Neuronal stem cell (in vitro differentiated cells): ENCODE measurements around the gene SAYSD1.

Experiments used
- DNase-seq: peaks from one replicate; pipeline ENCODE4 v3.0.0-alpha.2; 2013; ENCODE audit warnings: low spot score
- H2AFZ ChIP-seq: one replicate; pipeline ENCODE4 v1.6.1; 2013; ENCODE audit warnings: mild to moderate bottlenecking, low read length, inconsistent platforms
- H2AK5ac ChIP-seq: 2 replicates; pipeline ENCODE4 v1.6.1; 2013; ENCODE audit warnings: low read depth, mild to moderate bottlenecking, inconsistent platforms, low read length, moderate library complexity, mixed read lengths
- H2BK120ac ChIP-seq: 2 replicates; pipeline ENCODE4 v1.6.1; 2013; ENCODE audit warnings: low read depth, mild to moderate bottlenecking, inconsistent platforms, low read length, moderate library complexity, mixed read lengths
- H2BK12ac ChIP-seq: one replicate; pipeline ENCODE4 v1.6.1; 2013; ENCODE audit warnings: low read length, inconsistent platforms
- H2BK15ac ChIP-seq: 2 replicates; pipeline ENCODE4 v1.6.1; 2013; ENCODE audit warnings: mild to moderate bottlenecking, low read length, inconsistent platforms, mixed read lengths
- H2BK5ac ChIP-seq: one replicate; pipeline ENCODE4 v1.6.1; 2013; ENCODE audit warnings: inconsistent platforms, mild to moderate bottlenecking, low read length, moderate library complexity
- H3K14ac ChIP-seq: one replicate; pipeline ENCODE4 v1.6.1; 2013; ENCODE audit warnings: low read length, inconsistent platforms
- H3K18ac ChIP-seq: 2 replicates; pipeline ENCODE4 v1.6.1; 2013; ENCODE audit warnings: low read length, inconsistent platforms
- H3K23ac ChIP-seq: 2 replicates; pipeline ENCODE4 v1.6.1; 2013; ENCODE audit warnings: low read depth, mild to moderate bottlenecking, mixed read lengths, low read length, inconsistent platforms; ENCODE audit not compliant: poor library complexity
- H3K27ac ChIP-seq: replicated peaks from 3 replicates; pipeline ENCODE4 v1.5.1; 2013; ENCODE audit warnings: low read length, inconsistent platforms
- H3K27me3 ChIP-seq, 3 experiments: 2 replicates each; pipeline ENCODE4 v1.6.1; 2013; ENCODE audit warnings: low read length in 3 of 3, mild to moderate bottlenecking in 2 of 3, inconsistent platforms in 1 of 3, low read depth in 1 of 3, mixed read lengths in 1 of 3, moderate library complexity in 1 of 3; ENCODE audit not compliant: control insufficient read depth in 3 of 3, insufficient read depth in 3 of 3
- H3K36me3 ChIP-seq, 2 donors: replicated peaks in 1 of 2; 2 replicates each; pipeline ENCODE4 v1.6.1; 2013; ENCODE audit warnings: low read length in 2 of 2; ENCODE audit not compliant: control insufficient read depth in 2 of 2, insufficient read depth in 2 of 2
- H3K4ac ChIP-seq: 2 replicates; pipeline ENCODE4 v1.6.1; 2013; ENCODE audit warnings: inconsistent platforms, mild to moderate bottlenecking, low read length, moderate library complexity
- H3K4me1 ChIP-seq, 2 donors: 1 replicate in 1 of 2; 2 replicates in 1 of 2; pipeline ENCODE4 v1.6.1; 2013; ENCODE audit warnings: low read length in 2 of 2, low read depth in 1 of 2; ENCODE audit not compliant: control insufficient read depth in 2 of 2, insufficient read depth in 1 of 2
- H3K4me2 ChIP-seq: one replicate; pipeline ENCODE4 v1.6.1; 2013; ENCODE audit warnings: mild to moderate bottlenecking, low read length, inconsistent platforms; ENCODE audit not compliant: insufficient read depth, poor library complexity, severe bottlenecking
- H3K4me3 ChIP-seq, 2 donors: 2 replicates each; pipeline ENCODE4 v1.5.1; 2013; ENCODE audit warnings: low read length in 2 of 2, mild to moderate bottlenecking in 2 of 2, inconsistent platforms in 1 of 2, moderate library complexity in 1 of 2
- H3K79me1 ChIP-seq: one replicate; pipeline ENCODE4 v1.6.1; 2013; ENCODE audit warnings: low read depth, mild to moderate bottlenecking, inconsistent platforms, low read length, moderate library complexity
- H3K9ac ChIP-seq: one replicate; pipeline ENCODE4 v1.6.1; 2013; ENCODE audit warnings: mild to moderate bottlenecking, low read depth, low read length, inconsistent platforms; ENCODE audit not compliant: poor library complexity
- H3K9me3 ChIP-seq, 2 donors: replicated peaks in 1 of 2; 2 replicates each; pipeline versions ENCODE3 to v1.6.1; 2013; ENCODE audit warnings: low read length in 2 of 2, mild to moderate bottlenecking in 2 of 2, inconsistent platforms in 1 of 2, low read depth in 1 of 2, mixed read lengths in 1 of 2, moderate library complexity in 1 of 2; ENCODE audit not compliant: control insufficient read depth in 2 of 2, insufficient read depth in 1 of 2
- H4K8ac ChIP-seq: one replicate; pipeline ENCODE4 v1.6.1; 2013; ENCODE audit warnings: low read depth, mild to moderate bottlenecking, inconsistent platforms, low read length, moderate library complexity
- H4K91ac ChIP-seq: one replicate; pipeline ENCODE4 v1.6.1; 2013; ENCODE audit warnings: low read length, low read depth, mild to moderate bottlenecking, inconsistent platforms; ENCODE audit not compliant: poor library complexity
- WGBS, 2 donors: extraction: QIAGEN DNeasy Blood & Tissue Kit; methylation state at CpG; one replicate each; pipeline ENCODE4 v1.1.7; 2013; ENCODE audit warnings: missing lambda C conversion rate in 2 of 2, mixed read lengths in 1 of 2; ENCODE audit not compliant: insufficient read length in 2 of 2, insufficient replicate concordance in 1 of 2; ENCODE audit errors: extremely low coverage in 2 of 2; 5-methylcytosine and 5-hydroxymethylcytosine counted together

The SAYSD1 gene

GRCh38 chr6:39086294-39086693 is 28.7 kb downstream of the SAYSD1 start:
- Histone ChIP-seq H2BK12ac (no peak overlapping the region), H3K4me2 (no peak overlapping the region), H3K4ac (no peak overlapping the region), H3K36me3 (no peaks in the 10 kb centered on the region), H3K27me3 (peaks cover 0 to 36% (median 0%) of the 10 kb centered on the region in 3 experiments), H4K91ac (no peak overlapping the region), H3K27ac (no peak overlapping the region), H3K9ac (no peak overlapping the region), H2AFZ (no peak overlapping the region), H3K4me1 (peaks cover 6 to 8% of the 10 kb centered on the region in 2 donors), H3K79me1 (no peaks in the 10 kb centered on the region), H4K8ac (no peak overlapping the region), H2BK120ac (no peak overlapping the region), H3K4me3 (no peak overlapping the region), H2BK15ac (no peak overlapping the region), H3K9me3 (no peaks in the 10 kb centered on the region), H3K14ac (no peak overlapping the region), H3K23ac (no peak overlapping the region), H2BK5ac (no peak overlapping the region), H3K18ac (no peak overlapping the region), H2AK5ac (no peak overlapping the region)
- WGBS, 2 donors, result no CpG with 5 or more reads among the region's 7 CpGs
- no peak for DNase-seq

DNA sequence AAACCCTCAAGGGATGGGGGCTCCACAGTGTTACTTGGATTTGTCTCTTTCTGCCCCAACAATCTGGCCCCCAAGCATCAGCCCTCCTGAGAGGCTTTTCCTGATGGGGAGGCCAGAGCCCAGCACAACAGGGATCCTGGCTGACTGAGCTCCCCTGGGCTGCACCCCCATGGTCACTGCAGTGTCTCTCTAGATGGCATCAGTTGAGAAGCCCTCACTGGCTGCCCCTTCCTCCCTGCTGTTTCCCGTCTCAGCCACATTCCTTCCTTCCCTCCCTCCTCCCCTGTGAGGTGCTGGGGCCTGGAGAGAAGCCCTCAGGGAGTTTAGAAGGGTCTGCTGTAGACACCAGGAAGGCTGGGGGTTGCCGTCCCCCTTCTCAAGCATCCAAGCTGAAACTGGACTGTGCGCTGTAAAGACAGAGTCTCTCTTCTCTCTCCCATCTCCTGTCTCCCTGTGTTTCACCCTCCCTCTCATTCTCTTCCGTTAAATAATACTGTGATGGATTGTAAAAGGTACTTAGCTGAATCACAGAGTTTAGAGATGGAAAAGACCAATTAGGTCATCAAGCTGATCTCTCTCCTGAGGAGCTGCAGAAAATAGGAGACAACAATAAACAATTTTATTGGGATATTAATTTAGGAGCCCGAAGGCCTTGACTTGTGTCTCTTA is 29.7 kb downstream of the SAYSD1 start:
- no peak for DNase-seq

GRCh38 chr6:39084506-39084905 is 30.5 kb downstream of the SAYSD1 start:
- no peaks in the 10 kb centered on the region for H3K79me1 ChIP-seq
- no peak overlapping the region for H3K4ac ChIP-seq
- no peak overlapping the region for H4K8ac ChIP-seq
- H3K4me2 ChIP-seq, result no peak overlapping the region
- no peak overlapping the region for H2AK5ac ChIP-seq
- no peak overlapping the region for H3K14ac ChIP-seq
- no peak overlapping the region for H4K91ac ChIP-seq
- no peaks in the 10 kb centered on the region for H3K36me3 ChIP-seq
- H2AFZ ChIP-seq, result no peak overlapping the region
- H3K4me3 ChIP-seq, result no peak overlapping the region
- H2BK15ac ChIP-seq, result no peak overlapping the region
- H2BK5ac ChIP-seq, result no peak overlapping the region
- DNase-seq, result no peak
- H3K18ac ChIP-seq, result peak overlapping the region; percentile 5
- no peaks in the 10 kb centered on the region for H3K9me3 ChIP-seq
- H3K23ac ChIP-seq, result no peak overlapping the region
- H3K27ac ChIP-seq, result no peak overlapping the region
- H3K4me1 ChIP-seq, result peaks cover 6 to 8% of the 10 kb centered on the region in 2 donors
- peaks cover 0 to 25% (median 0%) of the 10 kb centered on the region in 3 experiments for H3K27me3 ChIP-seq
- H2BK12ac ChIP-seq, result no peak overlapping the region
- H3K9ac ChIP-seq, result peak overlapping the region; percentile 80
- H2BK120ac ChIP-seq, result no peak overlapping the region
- WGBS, 2 donors, result no CpG with 5 or more reads among the region's 7 CpGs

More for the DNA sequence above, 29.7 kb downstream of the SAYSD1 start:
- no CpG with 5 or more reads among the region's 5 CpGs for WGBS, 2 donors
- Histone ChIP-seq H2BK120ac (no peak overlapping the region), H3K27me3 (peaks cover 0 to 26% (median 0%) of the 10 kb centered on the region in 3 experiments), H2BK5ac (no peak overlapping the region), H3K9me3 (no peaks in the 10 kb centered on the region), H3K4me1 (peaks cover 6 to 8% of the 10 kb centered on the region in 2 donors), H4K91ac (no peak overlapping the region), H3K36me3 (no peaks in the 10 kb centered on the region), H3K4ac (no peak overlapping the region), H3K14ac (no peak overlapping the region), H3K4me3 (no peak overlapping the region), H3K23ac (no peak overlapping the region), H3K9ac (peak overlapping the region; percentile 24), H3K27ac (no peak overlapping the region), H3K4me2 (no peak overlapping the region), H2BK12ac (no peak overlapping the region), H2BK15ac (no peak overlapping the region), H3K79me1 (no peaks in the 10 kb centered on the region), H4K8ac (no peak overlapping the region), H2AK5ac (no peak overlapping the region), H3K18ac (no peak overlapping the region), H2AFZ (no peak overlapping the region)

GRCh38 chr6:39083231-39083634 is 31.8 kb downstream of the SAYSD1 start:
- no CpG with 5 or more reads among the region's 2 CpGs for WGBS, 2 donors
- Histone ChIP-seq H3K4me3 (no peak overlapping the region), H2BK5ac (no peak overlapping the region), H3K18ac (no peak overlapping the region), H3K23ac (no peak overlapping the region), H3K36me3 (no peaks in the 10 kb centered on the region), H2AFZ (no peak overlapping the region), H3K79me1 (no peaks in the 10 kb centered on the region), H2BK12ac (no peak overlapping the region), H3K9me3 (no peaks in the 10 kb centered on the region), H2BK120ac (no peak overlapping the region), H3K14ac (no peak overlapping the region), H3K4me1 (peaks cover 2 to 5% of the 10 kb centered on the region in 2 donors), H3K9ac (no peak overlapping the region), H4K8ac (no peak overlapping the region), H2BK15ac (no peak overlapping the region), H4K91ac (no peak overlapping the region), H3K27ac (no peak overlapping the region), H3K4me2 (no peak overlapping the region), H3K27me3 (peaks cover 0 to 34% (median 0%) of the 10 kb centered on the region in 3 experiments), H3K4ac (no peak overlapping the region), H2AK5ac (no peak overlapping the region)
- no peak for DNase-seq
